ENCODE measurements around the gene RAB8A. TPM values are rescaled to one million over a fixed set of nuclear protein-coding genes. Genes with fewer than 3 reads are reported as not detected.

The RAB8A gene
- total and polyA plus RNA-seq, 9 of the 15 experiments (the other 6 are each of a cell fraction or from before 2014, with no cell fraction given): 11.2 to 102 (median 53.2) TPM

DNA sequence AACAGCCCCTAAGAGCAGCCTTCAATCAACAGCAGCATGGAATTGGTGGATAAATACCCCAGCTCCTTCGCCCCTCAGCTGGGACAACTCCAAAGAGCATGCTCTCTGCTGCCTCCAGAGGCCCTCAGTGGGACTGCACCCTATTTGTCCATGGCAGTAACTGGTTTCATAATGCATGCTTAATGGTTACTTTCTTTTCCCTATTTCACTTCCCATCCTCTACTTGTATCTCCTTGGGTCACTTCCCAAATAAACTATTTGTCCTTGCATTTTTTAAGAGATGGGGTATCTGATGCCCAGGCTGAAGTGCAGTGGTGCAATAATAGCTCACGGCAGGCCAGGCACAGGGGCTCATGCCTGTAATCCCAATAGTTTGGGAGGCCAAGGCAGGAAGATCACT lies 48.9 kb upstream of the RAB8A start (continued):
- TF ChIP-seq TFAP4 (CRISPR knock-in tag; IDR thresholded peaks at IDR 0.05; ENCODE audit: borderline replicate concordance): peak; percentile 67; the same call in 1 of the 2 replicates

- intact Hi-C loops (cut with micrococcal nuclease): no loop called here
- no peak for FAIRE-seq
- DNase-seq (ENCODE audit: extremely low read depth in 1 of 4, low spot score in 3 of 4): no peak
- Histone ChIP-seq H2AFZ (ENCODE audit: low read depth, low read length) (peak overlapping the region; percentile 44), H3K36me3 (ENCODE audit: control insufficient read depth, insufficient read depth, low read length) (no peaks in the 10 kb centered on the region), H3K9ac (ENCODE audit: insufficient read depth in 1 of 2, low read depth in 2 of 2, low read length in 2 of 2) (peak overlapping the region in 1 of 2 experiments; percentile 76; a peak in 2 of 4 replicates), H3K27me3 (ENCODE audit: control insufficient read depth in 2 of 2, insufficient read depth in 2 of 2, low read length in 2 of 2) (no peaks in the 10 kb centered on the region), H3K27ac (ENCODE audit: extremely low read depth, low read depth, low read length) (0 out of 3 replicates have a peak overlapping the region, but pooled peaks have one; percentile 25), H3K9me3 (replicated peaks; ENCODE audit: control insufficient read depth, insufficient read depth, low read depth, low read length) (peaks cover 2% of the 10 kb centered on the region; the same call in 1 of the 2 replicates), H4K20me1 (replicated peaks; ENCODE audit: control insufficient read depth, insufficient read depth, low read length) (no peaks in the 10 kb centered on the region), H3K9me1 (ENCODE audit: control insufficient read depth, insufficient read depth, low read length) (no peaks in the 10 kb centered on the region), H3K4me1 (replicated peaks in 1 of 2; ENCODE audit: control insufficient read depth in 2 of 2, insufficient read depth in 2 of 2, low read length in 2 of 2) (peaks cover 17 to 21% of the 10 kb centered on the region in 2 experiments; a peak in 4 of 5 replicates), H3K79me2 (ENCODE audit: control insufficient read depth, insufficient read depth, low read length) (no peaks in the 10 kb centered on the region), H3K4me2 (ENCODE audit: insufficient read depth, low read length) (no peak overlapping the region; the same call in 1 of the 2 replicates), H3K4me3 (no peak overlapping the region)
- TF ChIP-seq ZNF165 (CRISPR knock-in tag; IDR thresholded peaks at IDR 0.05; ENCODE audit: borderline replicate concordance) (no peak), FOSL1 (tag; conservative IDR thresholded peaks at IDR 0.05) (peak; percentile 9; the same call in 1 of the 2 replicates), JUND (IDR thresholded peaks at IDR 0.05; ENCODE audit: borderline replicate concordance, low read depth, low read length) (peak; percentile 44; the same call in 1 of the 2 replicates), JUND (tag; IDR thresholded peaks at IDR 0.05; ENCODE audit: borderline replicate concordance, low read depth, low read length) (no peak), ELK1 (CRISPR knock-in tag; IDR thresholded peaks at IDR 0.05) (no peak), ZBTB7A (IDR thresholded peaks at IDR 0.05; ENCODE audit: borderline replicate concordance, control insufficient read depth, low read depth, low read length) (peak; percentile 64; the same call in 1 of the 2 replicates), IRF2 (CRISPR knock-in tag; IDR thresholded peaks at IDR 0.05) (no peak)
- TF ChIP-seq, protein P1, sequence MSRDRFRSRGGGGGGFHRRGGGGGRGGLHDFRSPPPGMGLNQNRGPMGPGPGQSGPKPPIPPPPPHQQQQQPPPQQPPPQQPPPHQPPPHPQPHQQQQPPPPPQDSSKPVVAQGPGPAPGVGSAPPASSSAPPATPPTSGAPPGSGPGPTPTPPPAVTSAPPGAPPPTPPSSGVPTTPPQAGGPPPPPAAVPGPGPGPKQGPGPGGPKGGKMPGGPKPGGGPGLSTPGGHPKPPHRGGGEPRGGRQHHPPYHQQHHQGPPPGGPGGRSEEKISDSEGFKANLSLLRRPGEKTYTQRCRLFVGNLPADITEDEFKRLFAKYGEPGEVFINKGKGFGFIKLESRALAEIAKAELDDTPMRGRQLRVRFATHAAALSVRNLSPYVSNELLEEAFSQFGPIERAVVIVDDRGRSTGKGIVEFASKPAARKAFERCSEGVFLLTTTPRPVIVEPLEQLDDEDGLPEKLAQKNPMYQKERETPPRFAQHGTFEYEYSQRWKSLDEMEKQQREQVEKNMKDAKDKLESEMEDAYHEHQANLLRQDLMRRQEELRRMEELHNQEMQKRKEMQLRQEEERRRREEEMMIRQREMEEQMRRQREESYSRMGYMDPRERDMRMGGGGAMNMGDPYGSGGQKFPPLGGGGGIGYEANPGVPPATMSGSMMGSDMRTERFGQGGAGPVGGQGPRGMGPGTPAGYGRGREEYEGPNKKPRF (IDR thresholded peaks at IDR 0.05; ENCODE audit: low read depth, low read length): no peak
- in situ Hi-C loops (cut with MboI): no loop called here
- no TSS peak for BruUV-seq (replicated peaks)
- POLR2A ChIA-PET: interaction anchor here (0.6 to 2.3 kb wide), 5 partner anchors 10 to 25 kb away, joined by 3 to 6 read pairs (median 3); partner anchors contain the start of gene TPM4
- CTCF ChIA-PET (ENCODE audit: low intra/inter-chr PET ratio): no interaction called here
- 27% methylated on average over 13 of the region's 16 CpGs for WGBS (ENCODE audit: insufficient coverage, low coverage, missing lambda C conversion rate)
- ATAC-seq: no peak
These were observed 47.3 kb upstream of the RAB8A start for GRCh38 chr19:16064209-16064889.
